ENCODE measurements around the gene RYR2.

RYR2 gene

GRCh38 chr1:237032029-237032428 is 10.0 kb upstream of the RYR2 start:
- no peak for DNase-seq

GRCh38 chr1:237033061-237033460 is 8.9 kb upstream of the RYR2 start:
- DNase-seq: no peak

- no peak for DNase-seq
Observed at GRCh38 chr1:237033804-237034203, 8.2 kb upstream of the RYR2 start.

GRCh38 chr1:237035759-237036158 is 6.2 kb upstream of the RYR2 start:
- no peak for DNase-seq

- DNase-seq: peak in 1 of 14 donors; percentile 6
Observed at GRCh38 chr1:237038211-237038610, 3.8 kb upstream of the RYR2 start.

- DNase-seq: no peak
Observed at GRCh38 chr1:237040823-237041222, 1.2 kb upstream of the RYR2 start.

- DNase-seq: peak in 1 of 14 donors; percentile 42
Observed at GRCh38 chr1:237041461-237041794, 556 bp upstream of the RYR2 start.

GRCh38 chr1:237042526-237042891 is 525 bp downstream of the RYR2 start:
- DNase-seq: peak in 1 of 14 donors; percentile 51

- DNase-seq: peak in 2 of 14 donors; percentile 0 to 73
Observed at GRCh38 chr1:237042892-237043576, 1.1 kb downstream of the RYR2 start.

- DNase-seq: peak in 1 of 14 donors; percentile 38
Observed at GRCh38 chr1:237043846-237044636, 2.1 kb downstream of the RYR2 start.

- DNase-seq: no peak
Observed at GRCh38 chr1:237045278-237046016, 3.5 kb downstream of the RYR2 start.

- DNase-seq: no peak
Observed at GRCh38 chr1:237048803-237049202, 6.8 kb downstream of the RYR2 start.

- no peak for DNase-seq
Observed at GRCh38 chr1:237050185-237050584, 8.2 kb downstream of the RYR2 start.

GRCh38 chr1:237050915-237051314 is 8.9 kb downstream of the RYR2 start:
- DNase-seq: no peak

GRCh38 chr1:237054313-237054712 is 12.3 kb downstream of the RYR2 start:
- no peak for DNase-seq

- no peak for DNase-seq
Observed at GRCh38 chr1:237058470-237058869, 16.5 kb downstream of the RYR2 start.

- DNase-seq: no peak
Observed at GRCh38 chr1:237059244-237059643, 17.3 kb downstream of the RYR2 start.

- DNase-seq: no peak
Observed at GRCh38 chr1:237062976-237063375, 21.0 kb downstream of the RYR2 start.

- no peak for DNase-seq
Observed at GRCh38 chr1:237065903-237066302, 23.9 kb downstream of the RYR2 start.

- peak in 1 of 14 donors; percentile 15 for DNase-seq
Observed at GRCh38 chr1:237070519-237070918, 28.5 kb downstream of the RYR2 start.

GRCh38 chr1:237071641-237072420 is 29.8 kb downstream of the RYR2 start:
- DNase-seq: no peak

- DNase-seq: no peak
Observed at GRCh38 chr1:237074371-237075117, 32.6 kb downstream of the RYR2 start.

Measured in C1 segment of cervical spinal cord (tissue), 14 donors.